T-helper 17 cell (primary cell): Measurements from ENCODE around the gene C21orf58. TPM values are rescaled to one million over a fixed set of nuclear protein-coding genes. Genes with fewer than 3 reads are reported as not detected.
"Not testable (repeated sequence)": the region's sequence is repeated elsewhere in the genome, so short reads cannot be mapped to it uniquely, and the experiment has no call there.

Experiments used
- ATAC-seq: fragments of 150-1000 bp; cut with Tn5 transposase; 2 replicates; pipeline ENCODE4 v1.10.0; 2021; ENCODE audit warnings: mild to moderate bottlenecking, moderate library complexity
- DNase-seq, 3 donors: peaks; one replicate each; pipeline versions ENCODE4 v3.0.0 to v3.0.0-alpha.2; 2020 to 2021
- H3K9me3 ChIP-seq: one replicate; pipeline ENCODE4 v1.7.0; 2013; ENCODE audit warnings: low read length, mild to moderate bottlenecking; ENCODE audit not compliant: control insufficient read depth, poor library complexity, severe bottlenecking
- H3K27ac Mint-ChIP-seq: one replicate; pipeline ENCODE4 v1.8.0; 2022; ENCODE audit warnings: mild to moderate bottlenecking, moderate library complexity, mixed read lengths
- H3K27me3 Mint-ChIP-seq: one replicate; pipeline ENCODE4 v1.8.0; 2022; ENCODE audit warnings: mixed read lengths
- H3K36me3 Mint-ChIP-seq: one replicate; pipeline ENCODE4 v1.8.0; 2022; ENCODE audit warnings: low read depth, mixed read lengths
- H3K4me1 Mint-ChIP-seq: one replicate; pipeline ENCODE4 v1.8.0; 2022; ENCODE audit warnings: mild to moderate bottlenecking, mixed read lengths
- H3K4me3 Mint-ChIP-seq: one replicate; pipeline ENCODE4 v1.8.0; 2022; ENCODE audit warnings: mild to moderate bottlenecking, moderate library complexity, mixed read lengths
- total RNA-seq, 4 donors: library from RNA in 2 of 4; stranded (reverse) in 2 of 4; gene quantifications; one replicate each; pipeline ENCODE4 v1.2.3 and lab custom pipeline; 2022 to 2026

The C21orf58 gene
- total RNA-seq, 2 donors from 2014 or later = 3.2 to 5.9 TPM

DNA sequence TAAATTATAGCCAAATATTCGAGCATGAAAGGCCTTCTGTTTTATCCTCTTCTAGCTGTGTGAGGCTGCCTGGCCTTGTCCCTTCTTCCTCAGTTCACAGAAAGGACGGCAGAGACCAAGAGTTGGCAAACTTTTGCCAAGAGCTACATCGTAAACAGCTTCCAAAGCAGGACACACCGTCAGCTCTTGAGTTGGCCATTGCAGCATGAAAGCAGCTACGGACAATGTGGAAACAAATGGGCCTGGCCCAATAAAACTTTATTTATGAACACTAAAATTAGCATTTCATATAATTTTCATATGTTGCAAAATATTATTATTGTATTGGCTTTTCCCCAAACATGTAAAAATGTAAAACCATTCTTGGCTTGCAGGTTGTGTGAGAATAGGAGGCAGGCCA is 10.7 kb downstream of the C21orf58 start:
- Mint-ChIP-seq H3K27ac (no peak overlapping the region), H3K4me3 (no peak overlapping the region), H3K36me3 (no peaks in the 10 kb centered on the region), H3K27me3 (no peaks in the 10 kb centered on the region), H3K4me1 (no peaks in the 10 kb centered on the region)
- DNase-seq (no peak), ATAC-seq (no peak)
- no peaks in the 10 kb centered on the region for H3K9me3 ChIP-seq

DNA sequence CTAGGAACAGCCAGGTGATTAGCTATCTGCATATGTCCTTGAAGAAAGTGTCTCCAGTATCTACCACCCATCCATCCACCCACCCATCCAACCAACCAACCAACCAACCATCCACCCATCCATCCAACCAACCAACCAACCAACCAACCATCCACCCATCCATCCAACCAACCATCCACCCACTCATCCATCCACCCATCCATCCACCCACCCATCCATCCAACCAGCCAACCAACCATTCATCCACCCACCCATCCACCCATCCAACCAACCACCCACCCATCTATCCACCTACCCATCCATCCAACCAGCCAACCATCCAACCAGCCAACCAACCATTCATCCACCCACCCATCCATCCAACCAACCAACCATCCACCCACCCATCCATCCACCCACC is 12.1 kb downstream of the C21orf58 start:
- no peaks in the 10 kb centered on the region for H3K9me3 ChIP-seq
- no peak overlapping the region for H3K27ac Mint-ChIP-seq
- H3K4me3 Mint-ChIP-seq = no peak overlapping the region
- H3K4me1 Mint-ChIP-seq = peaks cover 2% of the 10 kb centered on the region
- no peak for ATAC-seq
- H3K27me3 Mint-ChIP-seq = no peaks in the 10 kb centered on the region
- DNase-seq = no peak
- H3K36me3 Mint-ChIP-seq = no peaks in the 10 kb centered on the region

DNA sequence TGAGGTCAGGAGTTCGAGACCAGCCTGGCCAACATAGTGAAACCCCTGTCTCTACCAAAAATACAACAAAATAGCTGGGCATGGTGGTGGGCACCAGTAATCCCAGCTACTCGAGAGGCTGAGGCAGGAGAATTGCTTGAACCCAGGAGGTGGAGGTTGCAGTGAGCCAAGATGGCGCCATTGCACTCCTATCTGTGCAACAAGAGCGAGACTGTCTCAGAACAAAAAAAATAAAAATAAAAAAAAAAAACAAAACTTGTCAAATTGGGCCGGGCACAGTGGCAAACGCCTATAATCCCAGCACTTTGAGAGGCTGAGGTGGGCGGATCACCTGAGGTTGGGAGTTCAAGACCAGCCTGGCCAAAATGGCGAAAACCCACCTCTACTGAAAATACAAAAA is 13.4 kb downstream of the C21orf58 start:
- H3K36me3 Mint-ChIP-seq, H3K27me3 Mint-ChIP-seq, DNase-seq, H3K4me3 Mint-ChIP-seq, H3K4me1 Mint-ChIP-seq, H3K27ac Mint-ChIP-seq, ATAC-seq, H3K9me3 ChIP-seq: not testable (repeated sequence)

DNA sequence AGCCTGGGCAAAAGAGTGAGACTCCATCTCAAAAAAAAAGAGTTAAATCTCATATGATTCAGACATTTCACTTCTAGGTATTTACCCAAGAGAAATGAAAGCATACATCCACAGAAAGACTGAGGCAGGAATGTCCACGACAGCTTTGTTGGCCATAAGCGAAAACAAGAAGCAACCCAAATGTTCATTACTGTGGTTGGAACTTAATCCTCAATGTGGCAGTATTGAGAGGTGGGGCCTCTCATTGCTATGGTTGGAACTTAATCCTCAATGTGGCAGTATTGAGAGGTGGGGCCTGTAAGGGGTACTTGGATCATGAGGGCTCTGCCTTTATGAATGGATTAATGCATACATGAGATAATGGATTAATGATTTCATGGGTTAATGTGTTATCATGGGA is 15.2 kb downstream of the C21orf58 start:
- DNase-seq (no peak), ATAC-seq (no peak)
- H3K4me3 Mint-ChIP-seq = no peak overlapping the region
- no peak overlapping the region for H3K27ac Mint-ChIP-seq
- peaks cover 2% of the 10 kb centered on the region for H3K36me3 Mint-ChIP-seq
- H3K4me1 Mint-ChIP-seq = peaks cover 4% of the 10 kb centered on the region
- no peaks in the 10 kb centered on the region for H3K27me3 Mint-ChIP-seq
- H3K9me3 ChIP-seq = no peaks in the 10 kb centered on the region

DNA sequence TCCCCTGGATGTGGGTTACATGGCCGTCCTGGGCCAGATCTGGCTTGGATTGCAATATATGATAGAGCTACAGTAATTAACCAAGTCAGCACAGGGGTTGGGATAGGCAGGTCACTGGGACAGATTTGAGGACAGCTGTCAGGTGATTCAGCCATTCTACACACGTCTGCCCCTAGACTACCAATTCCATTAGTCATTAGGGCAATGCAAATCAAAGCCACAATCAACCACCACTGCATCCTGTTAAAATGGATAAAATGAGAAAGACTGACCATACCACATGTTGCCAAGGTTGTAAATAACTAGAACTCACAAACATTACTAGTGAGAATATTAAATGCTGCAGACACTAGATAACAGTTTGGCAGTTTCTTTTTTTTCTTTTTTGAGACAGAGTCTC is 16.0 kb downstream of the C21orf58 start:
- H3K36me3 Mint-ChIP-seq = peaks cover 2% of the 10 kb centered on the region
- DNase-seq (no peak), ATAC-seq (no peak)
- no peak overlapping the region for H3K27ac Mint-ChIP-seq
- peaks cover 4% of the 10 kb centered on the region for H3K4me1 Mint-ChIP-seq
- no peaks in the 10 kb centered on the region for H3K27me3 Mint-ChIP-seq
- H3K9me3 ChIP-seq = no peaks in the 10 kb centered on the region
- no peak overlapping the region for H3K4me3 Mint-ChIP-seq

DNA sequence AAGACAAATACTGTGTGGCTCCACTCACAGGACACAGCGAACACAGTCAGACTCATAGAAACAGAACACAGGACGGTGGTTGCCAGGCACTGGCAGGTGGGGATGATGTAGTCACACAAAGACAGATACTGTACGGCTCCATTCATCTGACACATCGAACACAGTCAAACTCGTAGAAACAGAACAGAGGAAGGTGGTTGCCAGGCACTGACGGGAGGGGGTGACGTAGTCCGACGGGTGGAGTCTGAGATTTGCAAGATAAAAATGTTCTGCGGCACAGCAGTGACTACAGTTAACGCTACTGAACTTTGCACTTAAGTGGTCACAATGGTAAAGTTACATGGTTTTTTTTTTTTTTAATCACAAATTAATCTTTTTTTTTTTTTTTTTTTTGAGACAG is 18.7 kb downstream of the C21orf58 start:
- H3K36me3 Mint-ChIP-seq = peaks cover 2% of the 10 kb centered on the region
- peaks cover 4% of the 10 kb centered on the region for H3K4me1 Mint-ChIP-seq
- no peak for DNase-seq
- H3K27me3 Mint-ChIP-seq = no peaks in the 10 kb centered on the region
- no peak overlapping the region for H3K27ac Mint-ChIP-seq
- H3K4me3 Mint-ChIP-seq = no peak overlapping the region
- H3K9me3 ChIP-seq = no peaks in the 10 kb centered on the region
- peak; percentile 30 for ATAC-seq

DNA sequence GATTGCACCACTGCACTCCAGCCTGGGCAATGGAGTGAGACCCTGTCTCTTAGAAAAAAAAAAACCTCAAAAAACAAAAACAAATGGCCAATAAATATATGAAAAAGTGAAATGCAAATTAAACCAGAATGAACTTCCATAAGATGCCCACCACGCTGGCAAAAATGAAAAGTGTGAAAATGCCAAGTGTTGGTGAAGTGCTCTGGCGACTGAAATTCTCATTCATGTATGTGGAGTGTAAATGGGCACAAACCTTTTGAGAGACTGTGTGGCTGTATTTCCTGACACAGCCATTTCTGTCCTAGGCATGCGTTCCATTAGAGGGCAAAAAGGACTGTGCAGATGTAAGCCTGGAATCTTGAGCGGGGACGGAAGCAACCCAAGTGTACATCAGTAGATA is 19.2 kb downstream of the C21orf58 start:
- Mint-ChIP-seq H3K4me3 (no peak overlapping the region), H3K27ac (no peak overlapping the region), H3K27me3 (no peaks in the 10 kb centered on the region), H3K4me1 (peaks cover 4% of the 10 kb centered on the region), H3K36me3 (peaks cover 2% of the 10 kb centered on the region)
- ATAC-seq (no peak), DNase-seq (no peak)
- no peaks in the 10 kb centered on the region for H3K9me3 ChIP-seq

DNA sequence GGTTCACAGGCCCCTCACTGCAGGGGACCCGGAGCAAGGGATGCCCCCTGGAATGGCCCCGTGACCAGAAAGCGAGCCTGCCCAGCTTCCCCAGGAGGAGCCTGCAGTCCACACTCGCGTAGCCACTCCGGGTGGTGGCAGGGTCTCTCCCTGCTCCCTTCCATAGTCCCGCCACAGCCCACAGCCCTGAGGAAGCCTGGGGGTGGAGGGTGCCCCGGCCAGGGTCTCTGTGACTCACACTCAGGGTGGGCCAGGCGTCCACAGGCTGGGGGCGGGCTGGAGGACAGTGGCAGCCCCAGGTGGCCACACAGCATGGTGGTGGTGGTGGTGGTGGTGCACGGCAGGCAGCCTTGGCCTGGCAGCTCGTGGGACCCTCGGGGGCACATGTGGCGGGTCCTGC is 21.9 kb downstream of the C21orf58 start:
- DNase-seq (no peak), ATAC-seq (no peak)
- H3K27me3 Mint-ChIP-seq = no peaks in the 10 kb centered on the region
- H3K36me3 Mint-ChIP-seq = peaks cover 2% of the 10 kb centered on the region
- H3K9me3 ChIP-seq = no peaks in the 10 kb centered on the region
- H3K4me1 Mint-ChIP-seq = peaks cover 4% of the 10 kb centered on the region
- H3K27ac Mint-ChIP-seq = no peak overlapping the region
- no peak overlapping the region for H3K4me3 Mint-ChIP-seq

DNA sequence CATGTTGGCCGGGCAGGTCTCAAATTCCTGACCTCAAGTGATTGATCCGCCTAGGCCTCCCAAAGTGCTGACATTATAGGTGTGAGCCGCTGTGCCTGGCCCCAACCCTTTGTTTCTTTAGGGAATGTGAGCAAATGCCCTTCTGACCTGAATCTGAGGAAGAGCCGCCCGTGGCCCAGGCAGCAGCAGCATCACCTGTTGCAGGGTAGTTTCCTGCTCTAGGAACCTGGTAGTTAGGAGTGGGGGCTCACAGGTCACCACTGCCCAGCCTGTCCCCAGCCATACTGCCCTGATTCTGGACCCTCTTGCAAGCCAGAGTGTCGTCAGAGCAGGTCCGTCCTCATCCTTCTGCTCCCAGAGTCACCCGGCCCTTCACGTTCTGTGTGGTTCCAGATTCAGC is 24.5 kb downstream of the C21orf58 start:
- Mint-ChIP-seq H3K36me3 (no peaks in the 10 kb centered on the region), H3K4me1 (peaks cover 2% of the 10 kb centered on the region), H3K27ac (no peak overlapping the region), H3K27me3 (no peaks in the 10 kb centered on the region), H3K4me3 (no peak overlapping the region)
- DNase-seq = no peak
- no peak for ATAC-seq
- H3K9me3 ChIP-seq = no peaks in the 10 kb centered on the region

DNA sequence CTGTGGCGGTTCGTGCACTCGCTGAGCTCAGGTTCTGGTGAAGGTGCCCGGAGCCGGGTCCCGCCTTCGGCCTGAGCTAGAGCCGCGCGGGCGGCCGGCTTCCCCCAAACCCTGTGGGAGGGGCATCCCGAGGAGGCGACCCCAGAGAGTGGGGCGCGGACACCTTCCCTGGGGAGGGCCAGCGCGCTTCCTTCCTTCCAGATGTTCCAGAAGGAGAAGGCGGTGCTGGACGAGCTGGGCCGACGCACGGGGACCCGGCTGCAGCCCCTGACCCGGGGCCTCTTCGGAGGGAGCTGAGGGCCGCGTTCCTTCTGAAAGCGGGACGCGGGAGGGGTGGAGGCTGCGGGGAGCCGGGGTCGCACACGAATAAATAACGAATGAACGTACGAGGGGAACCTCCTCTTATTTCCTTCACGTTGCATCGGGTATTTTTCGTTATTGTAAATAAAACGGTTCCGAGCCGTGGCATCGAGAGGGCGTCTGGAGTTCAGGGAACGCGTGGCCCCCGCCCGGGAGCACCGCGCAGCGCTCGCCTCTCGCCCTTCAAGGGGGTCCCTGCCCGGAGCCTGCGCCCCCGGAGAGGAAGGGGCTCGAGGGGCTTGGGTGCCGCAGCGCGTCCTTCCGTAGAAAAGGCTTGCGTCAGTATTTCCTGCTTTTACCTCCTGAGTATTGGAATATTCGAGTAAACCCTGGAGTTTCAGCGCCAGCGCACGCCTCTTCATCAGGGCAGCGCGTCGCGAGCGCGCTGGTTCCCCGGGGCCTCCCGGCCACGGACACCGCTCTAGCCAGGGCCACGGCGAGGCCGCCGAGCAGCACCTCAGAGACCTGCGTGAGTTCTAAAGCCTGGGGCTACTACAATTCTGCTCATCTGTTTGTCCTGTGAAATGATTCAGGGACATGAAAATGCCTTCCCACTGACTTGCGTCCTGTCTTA is 26.1 kb downstream of the C21orf58 start:
- H3K36me3 Mint-ChIP-seq = no peaks in the 10 kb centered on the region
- ATAC-seq = peak; percentile 33
- peaks cover 2% of the 10 kb centered on the region for H3K4me1 Mint-ChIP-seq
- H3K27me3 Mint-ChIP-seq = no peaks in the 10 kb centered on the region
- H3K4me3 Mint-ChIP-seq = peak overlapping the region; percentile 83
- DNase-seq = no peak
- no peak overlapping the region for H3K27ac Mint-ChIP-seq
- H3K9me3 ChIP-seq = no peaks in the 10 kb centered on the region

DNA sequence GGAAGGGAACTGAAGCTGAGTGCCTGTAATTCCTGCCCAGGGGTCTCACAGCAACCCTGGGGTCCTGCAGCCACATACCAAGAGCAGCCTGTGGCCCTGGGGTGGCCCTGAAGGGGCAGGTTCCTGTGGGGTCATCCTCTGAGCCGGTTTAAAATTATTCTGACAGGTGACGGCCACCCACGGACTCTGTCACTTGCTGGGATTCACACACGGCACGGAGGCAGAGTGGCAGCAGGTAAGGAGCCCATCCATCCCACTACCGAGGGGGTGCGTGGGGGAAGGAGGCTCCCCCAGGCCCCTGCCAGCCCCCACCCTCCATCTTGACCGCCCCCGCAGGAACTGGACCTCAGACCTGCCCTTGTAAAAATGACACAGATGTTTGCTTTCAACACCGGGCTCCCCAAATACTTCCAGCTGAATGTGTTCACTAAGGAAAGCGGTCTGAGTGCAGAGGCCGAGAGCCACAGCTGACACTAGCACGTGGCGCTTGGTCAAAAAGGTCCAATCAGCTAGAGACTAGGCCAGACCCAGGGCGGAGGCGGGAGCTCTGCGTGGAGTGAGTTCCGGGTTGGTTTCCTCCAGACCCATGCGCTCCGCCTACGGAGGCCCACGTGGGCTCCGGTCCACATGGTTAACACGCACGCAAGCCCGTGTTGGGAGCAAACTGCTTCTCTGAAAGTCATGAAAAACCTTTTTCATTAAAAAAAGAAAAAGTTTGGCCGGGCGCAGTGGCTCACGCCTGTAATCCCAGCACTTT is 27.5 kb downstream of the C21orf58 start:
- H3K4me1 Mint-ChIP-seq = peaks cover 2% of the 10 kb centered on the region
- ATAC-seq = peak; percentile 90
- H3K27ac Mint-ChIP-seq = peak overlapping the region; percentile 77
- no peaks in the 10 kb centered on the region for H3K27me3 Mint-ChIP-seq
- peak overlapping the region; percentile 68 for H3K4me3 Mint-ChIP-seq
- peaks cover 3% of the 10 kb centered on the region for H3K36me3 Mint-ChIP-seq
- H3K9me3 ChIP-seq = no peaks in the 10 kb centered on the region
- peak in 2 of 3 donors; percentile 35 to 45 for DNase-seq

DNA sequence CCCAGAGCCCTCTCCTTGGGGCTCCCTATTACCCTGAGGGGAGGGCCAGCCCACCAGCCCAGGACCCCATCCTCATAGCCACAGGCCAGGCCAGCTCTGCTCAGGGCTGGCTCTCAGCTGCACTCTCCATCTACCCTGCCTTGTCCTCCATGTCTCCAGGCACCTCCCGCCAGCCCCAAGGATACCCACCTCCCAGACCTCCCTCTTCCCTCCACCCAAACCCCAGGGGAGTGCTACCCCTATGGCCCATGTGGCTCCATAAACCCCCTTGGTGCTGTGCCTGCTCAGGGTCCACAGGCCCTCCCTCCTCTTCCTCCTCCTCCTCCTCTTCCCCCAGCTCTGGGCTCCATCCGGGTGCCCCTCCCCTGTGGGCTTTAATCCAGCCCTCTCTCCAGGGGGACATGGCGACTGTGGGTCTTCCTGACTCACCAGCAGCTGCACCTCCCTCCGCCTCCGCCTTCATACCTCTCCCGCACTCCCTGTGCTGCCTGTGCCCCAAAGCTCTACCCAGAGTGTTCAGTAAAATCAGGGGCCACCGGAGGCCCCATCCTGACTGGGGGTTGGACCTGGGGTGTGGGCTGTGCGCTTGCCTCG is 28.4 kb downstream of the C21orf58 start:
- Mint-ChIP-seq H3K27ac (no peak overlapping the region), H3K27me3 (no peaks in the 10 kb centered on the region), H3K36me3 (peaks cover 3% of the 10 kb centered on the region), H3K4me3 (no peak overlapping the region), H3K4me1 (peaks cover 6% of the 10 kb centered on the region)
- no peak for ATAC-seq
- DNase-seq = no peak
- no peaks in the 10 kb centered on the region for H3K9me3 ChIP-seq

DNA sequence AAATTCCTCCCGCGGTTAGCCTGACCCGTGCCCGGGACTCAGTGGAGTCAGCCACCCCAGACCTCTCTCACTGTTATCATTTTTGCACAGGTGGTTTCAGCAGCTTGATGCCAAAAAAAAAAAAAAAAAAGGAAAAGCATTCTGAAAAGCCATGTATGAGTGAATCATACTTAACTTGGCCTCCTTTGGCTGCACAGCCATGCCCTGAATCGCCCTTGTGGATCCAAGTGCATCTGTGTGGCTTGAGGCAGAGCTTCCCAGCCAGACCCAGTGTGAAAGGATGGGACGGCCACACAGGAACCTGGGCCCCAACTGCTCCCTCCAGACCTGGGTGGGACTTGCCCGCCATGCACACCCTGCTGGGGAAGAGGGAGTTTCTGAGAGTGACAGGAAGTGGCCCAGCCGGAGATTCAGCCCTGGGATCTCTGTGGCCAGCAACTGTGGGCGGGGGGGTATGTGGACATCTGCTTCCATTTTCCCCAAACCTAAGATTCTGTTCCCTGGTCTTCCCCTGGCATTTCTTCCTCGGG is 29.0 kb downstream of the C21orf58 start:
- no peaks in the 10 kb centered on the region for H3K9me3 ChIP-seq
- Mint-ChIP-seq H3K36me3 (peaks cover 3% of the 10 kb centered on the region), H3K4me1 (peaks cover 8% of the 10 kb centered on the region), H3K4me3 (no peak overlapping the region), H3K27me3 (no peaks in the 10 kb centered on the region), H3K27ac (no peak overlapping the region)
- ATAC-seq = no peak
- DNase-seq = no peak
